Lower leg skin (tissue), 4 donors: Measurements from ENCODE around the gene PPARA. TPM values are rescaled to one million over a fixed set of nuclear protein-coding genes. Genes with fewer than 3 reads are reported as not detected.

Source experiments
- DNase-seq, 2 donors: peaks; one replicate each; pipeline ENCODE4 v3.0.0-alpha.2; 2019; ENCODE audit warnings: low spot score in 2 of 2
- H3K4me3 ChIP-seq: fragments of 200-600 bp; sonication (generic); 2 replicates; pipeline ENCODE4 v1.5.1; 2017; ENCODE audit warnings: mild to moderate bottlenecking, low read depth; ENCODE audit not compliant: poor library complexity, severe bottlenecking
- POLR2A ChIP-seq, 2 donors: fragments of 450-650 bp; IDR thresholded peaks; one replicate each; pipeline ENCODE4 v1.6.1; 2016 to 2017; ENCODE audit warnings: antibody characterized with exemption in 2 of 2, mild to moderate bottlenecking in 1 of 2, moderate library complexity in 1 of 2
- WGBS, 2 donors: methylation state at CpG; one replicate each; pipeline ENCODE4 v1.1.5; 2018; 5-methylcytosine and 5-hydroxymethylcytosine counted together
- intact Hi-C: fragments of 100-400 bp; cut with DNase I; formaldehyde crosslinking; loops from one replicate; pipeline ENCODE4 v1.15.0; 2023; ENCODE audit warnings: low total_unique reads
- total RNA-seq, 4 donors: library from RNA; depleted of rRNA; stranded (reverse); fragments of >200 nt; gene quantifications; one replicate each; pipeline ENCODE4 v1.1.0, GENCODE V29; 2016
- TF ChIP-seq, protein P1 (sequence below), 3 donors: fragments of 450-650 bp; IDR thresholded peaks; one replicate each; pipeline ENCODE4 v1.5.1; 2016; ENCODE audit warnings: antibody characterized with exemption in 3 of 3, mild to moderate bottlenecking in 3 of 3, moderate library complexity in 2 of 3

The PPARA gene
- total RNA-seq, 4 donors from 2014 or later = 27.8 to 58.1 (median 37.8) TPM

DNA sequence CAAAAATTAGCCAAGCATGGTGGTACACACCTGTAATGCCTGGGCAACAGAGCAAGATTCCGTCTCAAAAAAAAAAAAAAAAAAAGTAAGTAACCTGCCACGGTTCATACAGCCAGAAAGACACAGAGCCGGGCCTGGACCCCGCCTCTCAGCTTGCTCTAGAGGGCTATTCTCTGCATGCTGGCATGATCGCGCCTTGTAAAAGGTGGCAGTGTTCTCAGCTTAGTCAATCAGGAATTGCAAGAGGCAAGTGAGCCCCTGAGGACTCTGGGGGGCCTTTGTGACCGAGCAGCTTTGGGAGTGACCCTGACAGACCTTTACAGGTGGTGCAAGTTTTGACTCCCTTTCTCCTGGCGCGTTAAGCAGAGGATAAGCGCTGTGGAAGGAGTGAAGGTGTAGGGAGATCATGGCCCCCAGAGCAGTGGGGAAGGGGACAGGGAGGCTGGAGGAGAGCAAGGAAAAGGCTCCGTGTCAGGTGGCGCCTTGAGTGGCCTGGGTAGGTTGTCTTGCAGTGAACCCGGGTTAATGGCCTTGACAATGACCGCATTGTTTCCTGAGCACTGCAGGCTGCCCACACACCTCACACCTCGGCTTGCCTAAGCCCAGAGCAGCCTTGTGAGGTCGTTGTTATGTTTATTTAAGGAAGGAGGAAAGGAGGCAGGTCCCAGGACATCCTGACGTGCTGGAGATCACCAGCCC lies 50.9 kb downstream of the PPARA start:
- peak in 1 of 2 donors; percentile 58 for DNase-seq
- TF ChIP-seq POLR2A (IDR thresholded peaks at IDR 0.05) = no peak
- H3K4me3 ChIP-seq = no peak overlapping the region
- 76 to 78% methylated on average over 17 of the region's 17 CpGs for WGBS, 2 donors
- intact Hi-C loops = no loop called here

DNA sequence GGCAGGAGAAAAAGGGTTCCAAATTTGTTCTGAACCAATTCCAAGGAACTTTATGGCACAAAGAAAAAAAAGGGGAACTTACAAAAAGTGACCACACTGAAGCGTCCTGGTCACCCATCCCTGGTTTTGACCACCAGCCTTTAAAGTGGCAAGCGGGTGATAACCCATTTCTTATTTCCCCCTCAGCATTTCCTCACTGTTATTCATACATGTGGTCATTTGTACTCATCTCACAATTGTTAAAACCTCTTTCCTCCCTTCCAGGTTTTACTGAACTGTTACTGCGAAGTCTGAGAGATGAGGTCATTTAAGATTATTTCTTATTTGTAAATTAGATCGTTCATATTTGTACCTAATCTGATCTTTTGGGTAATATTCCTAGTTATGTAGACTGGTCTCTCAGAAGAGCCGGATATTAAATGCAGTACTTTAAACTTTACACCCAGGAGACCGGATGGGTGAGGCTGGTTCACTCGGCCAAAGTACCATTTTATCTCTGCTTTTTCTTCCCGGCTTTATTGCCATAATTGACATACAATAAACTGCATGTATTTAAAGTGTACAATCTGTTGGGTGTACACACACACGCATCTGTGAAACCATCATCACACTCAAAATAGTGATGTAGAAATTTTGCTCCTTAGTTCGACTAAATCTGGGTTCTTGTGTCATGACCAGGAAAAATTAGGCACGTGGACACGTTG lies 52.7 kb downstream of the PPARA start:
- DNase-seq = no peak
- no peak overlapping the region for H3K4me3 ChIP-seq
- 92 to 95% methylated on average over 12 of the region's 12 CpGs for WGBS, 2 donors
- TF ChIP-seq, protein P1, sequence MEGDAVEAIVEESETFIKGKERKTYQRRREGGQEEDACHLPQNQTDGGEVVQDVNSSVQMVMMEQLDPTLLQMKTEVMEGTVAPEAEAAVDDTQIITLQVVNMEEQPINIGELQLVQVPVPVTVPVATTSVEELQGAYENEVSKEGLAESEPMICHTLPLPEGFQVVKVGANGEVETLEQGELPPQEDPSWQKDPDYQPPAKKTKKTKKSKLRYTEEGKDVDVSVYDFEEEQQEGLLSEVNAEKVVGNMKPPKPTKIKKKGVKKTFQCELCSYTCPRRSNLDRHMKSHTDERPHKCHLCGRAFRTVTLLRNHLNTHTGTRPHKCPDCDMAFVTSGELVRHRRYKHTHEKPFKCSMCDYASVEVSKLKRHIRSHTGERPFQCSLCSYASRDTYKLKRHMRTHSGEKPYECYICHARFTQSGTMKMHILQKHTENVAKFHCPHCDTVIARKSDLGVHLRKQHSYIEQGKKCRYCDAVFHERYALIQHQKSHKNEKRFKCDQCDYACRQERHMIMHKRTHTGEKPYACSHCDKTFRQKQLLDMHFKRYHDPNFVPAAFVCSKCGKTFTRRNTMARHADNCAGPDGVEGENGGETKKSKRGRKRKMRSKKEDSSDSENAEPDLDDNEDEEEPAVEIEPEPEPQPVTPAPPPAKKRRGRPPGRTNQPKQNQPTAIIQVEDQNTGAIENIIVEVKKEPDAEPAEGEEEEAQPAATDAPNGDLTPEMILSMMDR (IDR thresholded peaks at IDR 0.05) = no peak
- TF ChIP-seq POLR2A (IDR thresholded peaks at IDR 0.05) = no peak
- intact Hi-C loops = no loop called here

DNA sequence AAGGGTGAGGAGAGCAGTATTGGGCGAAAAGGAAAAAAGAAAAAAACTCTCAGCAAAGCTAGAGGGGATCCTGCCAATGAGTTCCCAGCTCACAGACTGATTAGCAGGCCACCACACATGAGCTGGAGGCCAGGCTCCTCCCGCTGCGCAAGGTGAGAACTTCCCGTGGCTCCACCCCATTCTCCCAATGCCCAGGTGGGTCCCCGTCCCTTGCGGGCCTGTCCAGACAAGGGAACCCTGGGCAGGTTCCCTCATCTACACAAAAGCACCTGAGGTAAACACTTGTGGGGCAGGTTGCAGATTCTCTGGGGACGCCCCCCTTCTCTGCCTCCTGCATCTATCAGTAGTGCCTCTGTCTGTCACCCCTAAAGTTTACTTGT lies 53.3 kb downstream of the PPARA start:
- intact Hi-C loops = no loop called here
- WGBS, 2 donors = 89 to 91% methylated on average over 7 of the region's 7 CpGs
- H3K4me3 ChIP-seq = no peak overlapping the region
- TF ChIP-seq POLR2A (IDR thresholded peaks at IDR 0.05) = no peak
- TF ChIP-seq, protein P1 (IDR thresholded peaks at IDR 0.05) = no peak
- no peak for DNase-seq

DNA sequence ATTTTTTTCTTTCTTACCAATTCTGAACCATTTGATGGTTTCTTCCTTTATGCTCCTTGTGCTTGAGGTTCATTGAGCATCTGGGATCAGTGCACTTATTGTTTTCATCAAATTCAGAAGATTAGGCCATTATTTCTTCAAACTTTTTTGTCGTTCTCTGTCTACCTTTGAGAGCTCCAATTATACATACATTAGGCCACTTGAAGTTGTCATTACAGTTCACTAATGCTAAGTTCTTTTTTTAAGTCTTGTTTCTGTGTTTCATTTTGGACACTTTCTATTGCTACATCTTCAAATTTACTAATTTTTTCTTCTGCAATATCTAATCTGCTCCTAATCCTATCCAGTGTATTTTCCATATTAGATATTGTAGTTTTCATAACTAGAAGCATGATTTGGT lies 58.9 kb downstream of the PPARA start:
- intact Hi-C loops = no loop called here
- WGBS, 2 donors = 95 to 97% methylated on average over 1 of the region's 1 CpG
- H3K4me3 ChIP-seq = no peak overlapping the region
- TF ChIP-seq, protein P1 (IDR thresholded peaks at IDR 0.05) = no peak
- no peak for TF ChIP-seq POLR2A (IDR thresholded peaks at IDR 0.05)
- no peak for DNase-seq

DNA sequence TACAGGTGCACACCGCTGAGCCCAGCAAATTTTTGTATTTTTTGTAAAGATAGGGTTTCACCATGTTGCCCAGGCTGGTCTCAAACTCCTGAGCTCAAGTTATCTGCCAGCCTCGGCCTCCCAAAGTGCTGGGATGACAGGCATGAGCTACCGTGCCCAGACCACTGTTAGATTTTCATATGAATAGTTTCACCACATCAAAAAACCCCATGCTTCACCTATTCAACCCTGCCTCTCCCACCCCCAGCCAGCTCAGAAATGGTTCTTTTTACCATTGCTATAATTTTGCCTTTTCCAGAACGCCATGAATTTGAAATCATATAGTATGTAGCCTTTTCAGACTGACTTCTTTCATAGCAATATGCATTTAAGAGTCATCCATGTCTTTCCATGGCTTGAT lies 61.9 kb downstream of the PPARA start:
- no peak overlapping the region for H3K4me3 ChIP-seq
- TF ChIP-seq, protein P1 (IDR thresholded peaks at IDR 0.05) = no peak
- TF ChIP-seq POLR2A (IDR thresholded peaks at IDR 0.05) = no peak
- 94 to 97% methylated on average over 4 of the region's 4 CpGs for WGBS, 2 donors
- no peak for DNase-seq
- intact Hi-C loops = no loop called here

DNA sequence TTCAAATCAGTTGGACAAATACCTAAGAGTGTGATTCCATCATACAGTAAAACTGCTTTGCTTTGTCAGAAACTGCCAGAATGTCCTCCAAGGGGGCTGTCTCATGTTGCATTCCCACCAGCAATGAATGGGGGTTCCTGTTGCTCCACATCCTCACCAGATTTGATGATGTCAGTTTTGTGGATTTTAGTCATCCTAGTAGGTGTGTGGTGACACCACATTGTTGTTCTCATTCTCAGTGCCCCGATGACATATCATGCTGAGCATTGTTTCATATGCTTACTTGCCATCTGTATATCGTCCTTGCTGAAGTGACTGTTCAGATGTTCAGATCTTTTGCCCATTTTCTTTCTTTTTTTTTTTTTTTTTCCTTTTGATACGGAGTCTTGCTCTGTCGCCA lies 62.7 kb downstream of the PPARA start:
- no peak for TF ChIP-seq POLR2A (IDR thresholded peaks at IDR 0.05)
- TF ChIP-seq, protein P1 (IDR thresholded peaks at IDR 0.05) = no peak
- H3K4me3 ChIP-seq = no peak overlapping the region
- whole genome bisulfite sequencing, 2 donors = 96 to 100% methylated on average over 4 of the region's 4 CpGs
- intact Hi-C loops = no loop called here
- no peak for DNase-seq
